ENCODE data around the gene EIF5A.

The EIF5A gene

DNA sequence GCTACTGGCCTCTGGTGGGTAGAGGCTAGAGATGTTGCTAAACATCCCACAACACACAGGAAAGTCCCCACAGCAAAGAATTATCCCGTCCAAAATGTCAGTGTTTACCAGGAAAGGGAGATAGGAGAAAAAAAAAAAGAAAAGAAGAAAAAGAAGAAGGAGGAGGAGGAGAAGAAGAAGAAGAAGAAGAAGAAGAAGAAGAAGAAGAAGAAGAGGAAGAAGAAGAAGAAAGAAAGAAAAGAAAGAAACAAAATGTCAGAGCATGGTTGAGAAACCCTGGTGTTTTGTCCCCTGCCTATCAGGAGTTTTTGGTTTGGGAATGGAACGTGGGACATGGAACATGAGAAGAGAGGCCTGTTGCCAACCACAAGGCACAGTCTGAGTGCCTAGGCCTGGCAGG, 50.0 kb downstream of the EIF5A start:
- no peak for ATAC-seq

DNA sequence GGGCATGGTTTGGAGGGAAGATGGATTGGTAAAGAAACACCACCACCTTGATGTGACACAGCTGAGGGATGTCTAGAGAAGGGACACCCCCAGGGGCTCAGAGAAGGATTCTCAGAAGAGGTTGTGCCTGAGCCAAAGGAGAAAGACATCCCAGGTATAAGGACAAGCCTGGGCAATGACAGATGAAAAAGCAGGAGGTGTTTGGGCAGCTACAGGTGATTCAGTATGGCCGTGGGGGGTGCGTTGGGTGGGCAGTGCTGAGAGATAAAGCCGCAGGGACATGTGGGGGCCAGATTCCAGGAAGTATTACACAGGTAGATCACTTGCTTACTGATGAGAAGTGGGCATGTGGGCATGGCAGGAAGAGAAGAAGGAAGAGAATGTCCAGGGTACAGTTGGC, 54.5 kb downstream of the EIF5A start:
- no peak for ATAC-seq
